Memory B cell (primary cell): ENCODE data around the gene RRN3.
"Not testable (repeated sequence)": the region's sequence is repeated elsewhere in the genome, so short reads cannot be mapped to it uniquely, and the experiment has no call there.

Experiments used
- ATAC-seq: fragments of 150-1000 bp; cut with Tn5 transposase; 2 replicates; pipeline ENCODE4 v1.10.0; 2021; ENCODE audit warnings: low read depth, mild to moderate bottlenecking, moderate library complexity
- DNase-seq, 2 donors: peaks; one replicate each; pipeline ENCODE4 v3.0.0; 2022; ENCODE audit warnings: low spot score in 2 of 2
- H3K27ac Mint-ChIP-seq: one replicate; pipeline ENCODE4 v1.8.0; 2022; ENCODE audit warnings: mild to moderate bottlenecking, moderate library complexity, mixed read lengths
- H3K27me3 Mint-ChIP-seq: one replicate; pipeline ENCODE4 v1.8.0; 2022; ENCODE audit warnings: mixed read lengths
- H3K36me3 Mint-ChIP-seq: one replicate; pipeline ENCODE4 v1.8.0; 2022; ENCODE audit warnings: mild to moderate bottlenecking, mixed read lengths
- H3K4me1 Mint-ChIP-seq: one replicate; pipeline ENCODE4 v1.8.0; 2022; ENCODE audit warnings: mixed read lengths
- H3K4me3 Mint-ChIP-seq: one replicate; pipeline ENCODE4 v1.8.0; 2022; ENCODE audit warnings: mild to moderate bottlenecking, moderate library complexity, mixed read lengths
- H3K9me3 Mint-ChIP-seq: one replicate; pipeline ENCODE4 v1.8.0; 2022; ENCODE audit warnings: mixed read lengths

RRN3 gene

DNA sequence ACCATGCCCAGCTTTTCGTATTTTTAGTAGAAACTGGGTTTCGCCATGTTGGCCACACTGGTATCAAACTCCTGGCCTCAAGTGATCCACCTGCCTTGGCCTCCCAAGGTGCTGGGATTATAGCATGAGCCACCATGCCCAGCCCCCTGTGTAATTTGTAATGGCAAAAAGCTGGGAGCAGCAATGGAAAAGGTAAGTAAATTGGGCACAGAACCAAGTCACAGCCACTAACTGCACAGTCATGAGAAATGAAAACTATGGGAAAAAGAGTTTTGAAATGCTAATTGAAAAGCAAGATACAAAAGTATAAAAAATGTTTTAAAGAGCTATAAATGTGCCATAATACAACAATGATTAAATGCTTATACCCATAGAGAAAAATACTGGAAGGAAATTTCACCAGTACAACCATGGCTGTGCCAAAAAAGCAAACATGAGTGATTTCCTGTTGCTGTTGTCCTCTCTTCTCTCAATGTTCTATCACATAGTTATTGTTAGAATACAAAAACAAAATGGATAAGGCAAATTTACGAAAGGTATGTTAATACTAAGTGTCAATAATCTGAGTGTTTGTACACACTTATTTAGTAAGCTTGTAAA, 44.4 kb downstream of the RRN3 start:
- no peak overlapping the region for H3K27ac Mint-ChIP-seq
- ATAC-seq, result no peak
- H3K9me3 Mint-ChIP-seq, result no peaks in the 10 kb centered on the region
- H3K27me3 Mint-ChIP-seq, result no peaks in the 10 kb centered on the region
- no peak for DNase-seq
- H3K4me3 Mint-ChIP-seq, result no peak overlapping the region
- H3K4me1 Mint-ChIP-seq, result peaks cover 7% of the 10 kb centered on the region
- H3K36me3 Mint-ChIP-seq, result peaks cover 13% of the 10 kb centered on the region

DNA sequence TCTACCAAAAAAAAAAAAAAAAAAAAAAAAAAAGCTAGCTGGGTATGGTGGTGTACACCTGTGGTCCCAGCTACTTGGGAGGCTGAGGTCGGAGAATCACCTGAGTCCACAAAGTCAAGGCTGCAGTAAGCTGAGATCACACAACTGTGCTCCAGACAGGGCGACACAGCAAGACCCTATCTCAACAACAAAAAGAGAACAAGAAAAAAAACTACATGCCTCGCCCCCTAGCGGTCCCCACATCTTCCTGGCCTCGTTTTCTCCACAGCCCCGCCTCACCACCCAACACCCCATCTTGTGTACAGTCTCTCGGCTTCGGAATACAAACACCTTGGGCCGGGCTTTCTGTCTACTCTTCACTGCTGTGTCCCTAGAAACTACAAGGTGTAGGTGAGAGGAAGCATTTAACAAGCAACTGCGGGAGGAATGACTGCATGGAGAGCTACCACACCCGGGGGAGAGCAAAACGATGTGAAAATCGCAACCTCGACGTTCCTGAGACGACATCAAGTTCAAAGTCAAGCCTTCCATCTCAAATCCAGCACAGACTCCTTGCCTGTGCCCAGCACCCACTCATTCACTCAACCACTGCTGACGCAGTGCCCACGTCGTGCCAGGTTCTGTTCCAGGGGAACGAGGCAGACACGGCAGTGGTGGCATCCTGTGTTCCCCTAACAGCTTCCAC, 47.2 kb downstream of the RRN3 start:
- no peak overlapping the region for H3K4me3 Mint-ChIP-seq
- no peak for DNase-seq
- no peaks in the 10 kb centered on the region for H3K9me3 Mint-ChIP-seq
- peaks cover 13% of the 10 kb centered on the region for H3K36me3 Mint-ChIP-seq
- ATAC-seq, result no peak
- H3K4me1 Mint-ChIP-seq, result no peaks in the 10 kb centered on the region
- no peak overlapping the region for H3K27ac Mint-ChIP-seq
- H3K27me3 Mint-ChIP-seq, result no peaks in the 10 kb centered on the region

DNA sequence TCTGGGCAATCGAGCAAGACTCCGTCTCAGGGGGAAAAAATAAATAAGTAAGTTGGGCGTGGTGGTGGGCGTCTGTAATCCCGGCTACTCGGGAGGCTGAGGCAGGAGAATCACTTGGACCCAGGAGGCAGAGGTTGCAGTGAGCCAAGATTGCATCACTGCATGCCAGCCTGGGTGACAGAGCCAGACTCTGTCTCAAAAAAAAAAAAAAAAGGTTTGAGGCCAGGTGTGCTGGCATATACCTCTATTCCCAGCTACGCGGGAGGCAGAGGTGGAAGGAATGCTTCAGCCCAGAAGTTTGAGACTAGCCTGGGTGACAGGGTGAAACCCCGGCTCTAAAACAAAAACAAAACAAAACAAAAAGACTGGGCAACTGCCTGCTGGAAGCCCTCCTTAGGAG, 48.8 kb downstream of the RRN3 start:
- H3K36me3 Mint-ChIP-seq, result peaks cover 13% of the 10 kb centered on the region
- not testable (repeated sequence) for H3K27me3 Mint-ChIP-seq, H3K4me3 Mint-ChIP-seq, ATAC-seq, H3K4me1 Mint-ChIP-seq, DNase-seq, H3K9me3 Mint-ChIP-seq, H3K27ac Mint-ChIP-seq

DNA sequence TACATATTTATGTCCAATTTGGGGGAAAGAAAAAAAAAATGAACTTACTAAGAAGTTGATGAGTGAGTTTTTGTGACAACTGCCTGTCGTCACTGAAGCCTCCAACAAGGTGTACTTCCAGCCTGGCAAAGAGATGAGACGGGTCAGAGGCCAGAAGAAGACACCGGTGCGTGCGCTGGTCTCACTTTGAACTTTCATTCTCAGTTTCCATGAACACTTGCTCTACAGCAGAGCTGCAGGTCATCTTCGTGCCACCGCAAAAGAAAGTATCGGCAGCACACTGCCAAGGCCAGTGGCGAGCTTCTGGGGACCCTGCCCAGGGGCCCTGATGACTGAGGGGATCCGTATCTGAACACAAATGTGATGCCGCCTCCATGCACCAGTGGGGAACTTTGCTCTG, 49.8 kb downstream of the RRN3 start:
- ATAC-seq (no peak), DNase-seq (no peak)
- H3K4me3 Mint-ChIP-seq, result no peak overlapping the region
- H3K36me3 Mint-ChIP-seq, result peaks cover 16% of the 10 kb centered on the region
- H3K27me3 Mint-ChIP-seq, result no peaks in the 10 kb centered on the region
- H3K27ac Mint-ChIP-seq, result no peak overlapping the region
- no peaks in the 10 kb centered on the region for H3K9me3 Mint-ChIP-seq
- no peaks in the 10 kb centered on the region for H3K4me1 Mint-ChIP-seq

DNA sequence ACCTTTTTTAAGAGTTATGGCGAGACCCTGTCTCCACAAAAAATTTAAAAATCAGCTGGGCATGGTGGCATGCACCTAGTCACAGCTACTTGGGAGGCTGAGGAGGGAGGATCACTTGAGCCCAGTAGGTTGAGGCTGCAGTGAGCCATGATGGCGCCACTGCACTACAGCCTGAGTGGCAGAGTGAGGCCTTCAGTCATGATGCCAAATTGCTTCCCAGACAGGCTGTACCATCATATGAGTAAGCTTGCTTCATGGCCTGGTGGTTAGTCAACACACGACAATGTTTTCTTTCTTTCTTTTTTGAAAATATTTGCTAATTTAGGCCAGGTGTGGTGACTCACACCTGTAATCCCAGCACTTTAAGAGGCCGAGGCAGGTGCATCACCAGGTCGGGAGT, 50.7 kb downstream of the RRN3 start:
- DNase-seq (no peak), ATAC-seq (no peak)
- H3K4me1 Mint-ChIP-seq, result no peaks in the 10 kb centered on the region
- H3K27me3 Mint-ChIP-seq, result no peaks in the 10 kb centered on the region
- no peaks in the 10 kb centered on the region for H3K9me3 Mint-ChIP-seq
- peaks cover 18% of the 10 kb centered on the region for H3K36me3 Mint-ChIP-seq
- no peak overlapping the region for H3K27ac Mint-ChIP-seq
- H3K4me3 Mint-ChIP-seq, result no peak overlapping the region

DNA sequence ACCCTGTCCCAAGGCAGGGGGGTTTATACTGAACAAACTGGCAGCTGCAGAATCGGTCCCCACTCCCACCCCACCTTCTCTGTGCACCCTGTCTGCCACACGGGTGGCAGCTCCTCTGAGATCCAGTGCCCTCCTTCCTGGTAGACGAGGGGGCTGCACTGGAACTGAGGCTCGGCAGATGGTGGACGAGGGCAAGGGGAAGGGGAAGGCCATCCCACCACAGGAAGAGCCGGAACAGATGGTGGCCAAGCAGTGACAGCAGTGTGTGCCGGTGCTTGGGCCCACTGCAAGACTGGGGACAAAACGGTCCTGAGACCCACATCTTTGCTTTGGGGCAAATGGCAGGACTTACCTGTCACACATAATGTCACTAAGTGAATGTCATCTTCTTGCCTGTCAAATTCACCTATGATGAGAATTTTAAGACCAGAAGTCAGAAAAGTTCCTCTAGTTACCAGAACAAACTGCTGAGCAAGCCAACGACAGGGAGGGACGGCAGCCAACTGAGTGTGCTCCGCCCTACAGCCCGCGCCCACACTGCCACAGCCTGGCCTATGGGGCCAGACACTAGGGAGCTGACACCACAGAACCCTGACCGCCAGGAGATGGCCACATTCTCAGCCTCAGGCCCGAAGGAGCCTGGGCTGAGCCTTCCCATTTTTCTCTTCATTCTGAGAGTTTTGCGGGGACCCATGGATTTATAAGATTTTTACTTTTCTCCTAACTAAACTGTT, 52.6 kb downstream of the RRN3 start:
- no peaks in the 10 kb centered on the region for H3K27me3 Mint-ChIP-seq
- DNase-seq, result no peak
- H3K27ac Mint-ChIP-seq, result no peak overlapping the region
- H3K36me3 Mint-ChIP-seq, result peaks cover 10% of the 10 kb centered on the region
- H3K9me3 Mint-ChIP-seq, result no peaks in the 10 kb centered on the region
- no peak overlapping the region for H3K4me3 Mint-ChIP-seq
- no peaks in the 10 kb centered on the region for H3K4me1 Mint-ChIP-seq
- ATAC-seq, result no peak

DNA sequence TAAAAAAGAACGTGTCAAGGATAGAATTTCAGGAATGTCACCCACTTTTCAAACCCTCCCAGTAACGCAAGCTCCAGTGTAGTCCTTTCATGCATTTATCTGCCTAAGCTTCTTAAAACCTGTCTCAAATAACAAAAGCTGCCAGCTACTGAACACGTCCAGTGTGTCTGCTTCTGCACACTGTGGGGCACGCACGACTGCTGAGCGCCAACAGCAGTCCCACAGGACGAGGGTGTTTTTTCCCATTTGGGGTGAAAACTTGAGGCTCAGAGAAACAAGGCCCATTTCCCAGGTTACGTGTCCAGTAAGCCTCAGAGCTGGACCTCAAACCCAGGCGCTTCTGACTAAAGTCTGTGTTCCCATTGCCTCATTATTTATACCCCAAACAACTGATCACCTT, 55.4 kb downstream of the RRN3 start:
- H3K4me3 Mint-ChIP-seq, result no peak overlapping the region
- ATAC-seq (no peak), DNase-seq (no peak)
- no peaks in the 10 kb centered on the region for H3K27me3 Mint-ChIP-seq
- no peaks in the 10 kb centered on the region for H3K4me1 Mint-ChIP-seq
- H3K9me3 Mint-ChIP-seq, result no peaks in the 10 kb centered on the region
- H3K36me3 Mint-ChIP-seq, result peaks cover 5% of the 10 kb centered on the region
- H3K27ac Mint-ChIP-seq, result no peak overlapping the region

DNA sequence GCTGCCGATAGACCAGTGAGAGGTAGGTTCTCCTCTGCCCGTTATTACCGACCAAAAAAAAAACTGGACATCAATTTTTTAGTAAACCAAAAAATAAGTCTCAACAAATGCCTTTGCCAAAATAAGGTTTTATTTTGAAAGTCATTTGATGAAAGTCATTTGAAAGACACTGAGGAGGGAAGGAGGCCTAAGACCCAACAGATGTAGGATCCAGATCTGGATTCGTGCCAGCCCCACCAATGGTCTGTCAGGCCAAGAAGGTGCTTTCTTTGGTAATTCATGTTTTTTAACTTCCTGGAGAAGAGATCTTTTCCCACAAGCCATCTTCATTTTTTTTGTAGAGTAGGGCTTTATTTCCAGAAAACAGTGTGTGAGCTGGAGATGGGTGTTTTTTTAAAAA, 56.3 kb downstream of the RRN3 start:
- Mint-ChIP-seq H3K9me3 (no peaks in the 10 kb centered on the region), H3K27me3 (no peaks in the 10 kb centered on the region), H3K36me3 (peaks cover 8% of the 10 kb centered on the region), H3K27ac (no peak overlapping the region), H3K4me1 (no peaks in the 10 kb centered on the region), H3K4me3 (no peak overlapping the region)
- ATAC-seq (no peak), DNase-seq (no peak)

DNA sequence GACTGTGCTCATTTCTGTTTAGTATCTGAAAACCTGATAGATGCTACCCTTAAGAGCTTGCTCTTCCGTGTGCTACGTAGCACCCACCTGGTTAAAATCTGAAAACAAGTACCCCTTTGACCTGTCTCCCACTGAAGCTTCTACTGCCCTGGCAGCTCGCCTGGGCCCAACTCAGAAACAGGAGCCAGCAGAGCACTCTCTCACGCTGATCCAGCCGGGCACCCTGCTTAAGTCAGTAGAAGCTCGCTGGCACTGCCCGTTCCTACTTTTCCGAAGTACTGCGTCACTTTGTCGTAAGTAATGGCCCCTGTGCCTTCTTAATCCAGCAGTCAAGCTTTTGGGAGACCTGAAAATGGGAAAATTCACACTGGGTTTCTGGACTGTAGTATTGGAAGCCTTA, 57.1 kb downstream of the RRN3 start:
- peak overlapping the region; percentile 38 for H3K27ac Mint-ChIP-seq
- no peaks in the 10 kb centered on the region for H3K27me3 Mint-ChIP-seq
- no peak for DNase-seq
- H3K4me3 Mint-ChIP-seq, result no peak overlapping the region
- H3K9me3 Mint-ChIP-seq, result no peaks in the 10 kb centered on the region
- ATAC-seq, result no peak
- no peaks in the 10 kb centered on the region for H3K4me1 Mint-ChIP-seq
- H3K36me3 Mint-ChIP-seq, result peaks cover 12% of the 10 kb centered on the region

DNA sequence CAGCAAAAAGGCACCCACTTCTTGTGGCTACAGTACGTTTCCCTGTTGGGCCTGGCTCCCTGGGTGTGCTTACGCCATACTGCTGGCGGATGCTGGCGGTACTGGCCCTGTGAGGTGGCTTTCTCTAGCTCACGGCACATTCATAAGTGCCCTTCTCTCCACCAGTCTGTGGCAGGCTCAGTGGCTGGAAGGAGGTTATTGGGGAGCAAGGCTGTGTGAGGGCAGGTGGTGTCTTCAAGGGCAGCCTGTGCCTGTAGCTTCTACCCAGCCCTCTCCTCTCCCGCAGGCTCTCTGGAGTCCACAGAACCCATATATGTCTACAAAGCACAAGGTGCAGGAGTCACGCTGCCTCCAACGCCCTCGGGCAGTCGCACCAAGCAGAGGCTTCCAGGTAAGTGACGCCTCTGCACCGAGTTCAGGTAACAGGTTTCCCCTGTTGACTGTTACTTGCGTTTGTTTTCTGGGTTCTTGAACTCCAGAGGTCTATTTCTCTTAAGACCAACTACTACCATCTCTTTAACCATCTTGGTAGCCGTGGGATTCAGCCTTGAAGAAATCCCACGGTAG, 58.8 kb downstream of the RRN3 start:
- Mint-ChIP-seq H3K36me3 (peaks cover 18% of the 10 kb centered on the region), H3K27ac (no peak overlapping the region)
- ATAC-seq, result no peak

DNA sequence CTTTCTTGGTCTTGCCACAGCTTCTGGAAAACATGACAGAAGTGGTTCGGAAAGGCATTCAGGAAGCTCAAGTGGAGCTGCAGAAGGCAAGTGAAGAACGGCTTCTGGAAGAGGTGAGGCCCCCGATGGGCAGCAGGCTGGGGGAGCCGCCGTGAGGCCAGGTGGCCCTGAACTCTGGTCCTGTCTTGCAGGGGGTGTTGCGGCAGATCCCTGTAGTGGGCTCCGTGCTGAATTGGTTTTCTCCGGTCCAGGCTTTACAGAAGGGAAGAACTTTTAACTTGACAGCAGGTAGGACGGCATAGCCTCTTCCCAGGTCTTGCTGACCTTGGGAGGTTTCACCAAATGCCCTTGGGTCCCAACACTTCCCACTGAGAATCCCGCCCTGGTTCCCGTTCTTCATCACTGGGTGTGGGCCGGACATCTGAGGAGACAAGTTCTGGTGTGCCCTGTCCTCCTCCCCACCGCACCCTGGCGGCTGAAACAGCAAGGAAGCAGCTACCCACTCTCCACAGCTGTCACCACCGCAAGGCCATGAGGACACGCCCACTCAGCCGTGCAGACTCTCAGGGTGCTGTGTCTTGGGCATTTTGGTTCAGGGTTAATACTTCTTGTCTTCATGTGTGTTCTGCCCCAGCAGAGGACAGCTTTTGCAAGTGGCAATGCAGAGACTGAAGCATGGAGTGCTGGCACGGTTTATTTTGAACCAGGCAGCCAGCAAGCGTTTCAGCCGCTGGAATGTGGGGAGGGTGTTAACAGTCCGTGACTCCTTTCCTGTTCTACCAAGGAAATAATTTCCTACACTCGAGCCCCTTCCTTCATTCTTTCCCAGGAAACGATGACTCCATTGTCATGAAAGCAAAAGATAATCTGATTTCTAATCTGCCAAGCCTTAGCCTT, 59.6 kb downstream of the RRN3 start:
- ATAC-seq (no peak), DNase-seq (no peak)
- no peak overlapping the region for H3K27ac Mint-ChIP-seq
- no peaks in the 10 kb centered on the region for H3K9me3 Mint-ChIP-seq
- peaks cover 2% of the 10 kb centered on the region for H3K4me1 Mint-ChIP-seq
- peaks cover 16% of the 10 kb centered on the region for H3K36me3 Mint-ChIP-seq
- no peaks in the 10 kb centered on the region for H3K27me3 Mint-ChIP-seq
- H3K4me3 Mint-ChIP-seq, result no peak overlapping the region

More for the DNA sequence above, 58.8 kb downstream of the RRN3 start:
- no peak for DNase-seq
- Mint-ChIP-seq H3K27me3 (no peaks in the 10 kb centered on the region), H3K4me3 (no peak overlapping the region), H3K4me1 (peaks cover 2% of the 10 kb centered on the region), H3K9me3 (no peaks in the 10 kb centered on the region)

DNA sequence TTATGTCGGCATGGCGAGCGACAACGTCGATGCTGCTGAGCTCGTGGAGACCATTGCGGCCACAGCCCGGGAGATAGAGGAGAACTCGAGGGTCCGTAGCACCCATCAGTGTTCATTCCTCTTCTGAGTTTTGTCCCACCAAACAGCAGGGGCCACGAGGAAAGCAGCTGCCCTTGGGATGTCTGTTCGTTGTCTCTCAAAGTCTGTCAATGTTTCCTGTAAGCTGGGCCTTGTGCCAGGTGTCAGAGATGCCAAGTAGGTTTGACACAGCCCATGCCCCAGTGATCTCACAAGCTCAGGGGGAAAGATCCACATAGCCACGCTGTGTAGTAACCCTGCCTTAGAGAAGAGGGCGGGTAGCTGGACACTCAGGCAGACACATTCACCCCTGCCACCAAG, 60.8 kb downstream of the RRN3 start:
- H3K27me3 Mint-ChIP-seq, result no peaks in the 10 kb centered on the region
- no peak overlapping the region for H3K27ac Mint-ChIP-seq
- DNase-seq (no peak), ATAC-seq (no peak)
- H3K36me3 Mint-ChIP-seq, result peaks cover 18% of the 10 kb centered on the region
- no peaks in the 10 kb centered on the region for H3K9me3 Mint-ChIP-seq
- no peak overlapping the region for H3K4me3 Mint-ChIP-seq
- peaks cover 2% of the 10 kb centered on the region for H3K4me1 Mint-ChIP-seq

DNA sequence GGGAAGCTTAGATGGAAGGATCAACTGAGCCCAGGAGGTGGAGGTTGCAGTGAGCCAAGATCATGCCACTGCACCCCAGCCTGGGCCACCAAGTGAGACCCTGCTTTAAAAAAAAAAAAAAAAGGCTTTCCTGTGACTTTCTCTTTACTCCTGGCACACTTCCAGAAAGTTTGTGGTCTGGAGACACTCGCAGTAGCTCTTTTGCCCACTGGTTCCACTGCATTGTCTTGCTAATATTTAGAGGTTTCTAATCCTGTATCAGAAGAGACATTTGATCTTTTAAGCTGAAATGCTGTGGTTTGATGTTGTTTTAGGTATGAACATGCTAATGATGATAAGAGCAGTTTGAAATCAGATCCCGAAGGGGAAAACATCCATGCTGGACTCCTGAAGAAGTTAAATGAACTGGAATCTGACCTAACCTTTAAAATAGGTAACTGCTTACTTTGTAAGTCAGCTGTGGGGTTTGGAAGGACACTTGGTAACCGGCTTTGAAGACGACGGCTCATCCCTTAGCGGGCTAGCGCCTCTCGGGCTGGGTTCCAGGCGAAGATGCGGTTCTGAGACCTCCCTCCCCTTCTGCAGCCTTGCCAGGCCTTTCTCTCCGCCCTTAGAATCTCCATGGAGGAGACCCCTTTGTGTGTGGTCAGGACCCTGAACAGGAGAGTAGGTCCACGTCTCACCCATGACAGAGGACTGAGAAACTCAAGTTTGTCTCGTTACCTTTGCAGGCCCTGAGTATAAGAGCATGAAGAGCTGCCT, 61.3 kb downstream of the RRN3 start:
- Mint-ChIP-seq H3K9me3 (no peaks in the 10 kb centered on the region), H3K4me3 (no peak overlapping the region), H3K27me3 (no peaks in the 10 kb centered on the region), H3K27ac (no peak overlapping the region), H3K4me1 (peaks cover 2% of the 10 kb centered on the region), H3K36me3 (peaks cover 24% of the 10 kb centered on the region)
- ATAC-seq, result no peak
- no peak for DNase-seq
